ENCODE measurements around the gene MUTYH. TPM values are rescaled to one million over a fixed set of nuclear protein-coding genes. Genes with fewer than 3 reads are reported as not detected.
A peak's percentile ranks its signal among the peaks of the same experiment; 100 is the strongest.

MUTYH gene
- total RNA-seq (2021; fragmentation: NEBNext Ultra II Directional; extraction: Animal tissue kit (Norgen Biotek cat#: 25700)) (51.9 TPM in 2 replicates), polyA plus RNA-seq (2011; rRNA removed) (65.7 and 86.4 TPM in 2 replicates), polyA minus RNA-seq (2011; rRNA and poly(A)+ RNA removed) (32.8 and 32.9 TPM in 2 replicates)
- polyA plus RNA-seq (2011; cell fraction: cytosol; rRNA removed), result 86.1 TPM
- polyA plus RNA-seq (2011; cell fraction: nucleus; rRNA removed), result 179 TPM
- 35.6 to 60.4 TPM (median 53.2 TPM) in 4 replicates for polyA plus RNA-seq (2012, experiment 1 of 2)
- polyA plus RNA-seq (2012, experiment 2 of 2), result 49.5 TPM
- polyA plus RNA-seq (2013, experiment 1 of 2), result 36.0 TPM
- polyA plus RNA-seq (2013, experiment 2 of 2), result 33.4 TPM
- polyA minus RNA-seq (2011; cell fraction: cytosol; rRNA and poly(A)+ RNA removed), result 29.2 TPM
- polyA minus RNA-seq (2011; cell fraction: nucleus; rRNA and poly(A)+ RNA removed), result 45.1 TPM
- long read RNA-seq, experiment 1, partial matches to known transcripts, result 11 of 19 reads
- long read RNA-seq, experiment 1, other reads (novel, unspliced or antisense), result 6 of 19 reads
- long read RNA-seq, experiment 2, transcript MUTYH-206 (16 exons, 1,888 nt), result minor isoform, 5 of 36 reads
- long read RNA-seq, experiment 2, transcript MUTYH-202 (16 exons, 1,776 nt), result major isoform, 6 of 36 reads
- long read RNA-seq, experiment 2, partial matches to known transcripts, result 6 of 36 reads
- long read RNA-seq, experiment 2, other reads (novel, unspliced or antisense), result 16 of 36 reads

- FAIRE-seq (peak; percentile 75), DNase-seq (ENCODE audit: low read depth in 1 of 2, low spot score in 2 of 2) (peak; percentile 88 to 95)
- Histone ChIP-seq H4K8ac (ENCODE audit: extremely low read depth, insufficient read depth, low read length) (peak within 1 kb of the TSS; percentile 97; the same call in 1 of the 2 replicates), H3K9ac (replicated peaks in 1 of 4; ENCODE audit: extremely low read depth in 1 of 4, low read depth in 3 of 4, low read length in 3 of 4) (peak within 1 kb of the TSS; percentile 51 to 99 (median 93)), H2BK5ac (ENCODE audit: low read depth, low read length) (peak within 1 kb of the TSS; percentile 93), H3K23me2 (ENCODE audit: low read depth, low read length) (peaks cover 7% of the 10 kb centered on the region), H4K20me1 (replicated peaks in 1 of 2; ENCODE audit: control insufficient read depth in 1 of 2, insufficient read depth in 2 of 2, low read length in 2 of 2) (peaks cover 0 to 2% of the 10 kb centered on the region in 2 experiments), H2AFZ (ENCODE audit: low read length) (peak within 1 kb of the TSS; percentile 89; the same call in 1 of the 2 replicates), H3K79me2 (ENCODE audit: control insufficient read depth in 1 of 2, insufficient read depth in 2 of 2, low read length in 2 of 2) (peaks cover 0 to 38% of the 10 kb centered on the region in 2 experiments; a peak in 3 of 4 replicates), H3K4me3 (ENCODE audit: extremely low read depth in 1 of 4, insufficient read depth in 2 of 4, low read depth in 3 of 4, low read length in 4 of 4) (peak within 1 kb of the TSS; percentile 84 to 97 (median 92)), H3K36me3 (ENCODE audit: control insufficient read depth in 2 of 4, insufficient read depth in 4 of 4, low read length in 3 of 4) (peaks cover 15 to 40% (median 32%) of the 10 kb centered on the region in 4 experiments; a peak in 6 of 8 replicates), H3K27ac (ENCODE audit: low read depth, low read length) (peak within 1 kb of the TSS; percentile 97), H3K23ac (ENCODE audit: insufficient read length) (no peak within 1 kb of the TSS), H3K18ac (ENCODE audit: extremely low read depth, low read length) (peak within 1 kb of the TSS; percentile 98), H3K4me1 (replicated peaks in 1 of 4; ENCODE audit: control insufficient read depth in 3 of 4, insufficient read depth in 4 of 4, low read length in 3 of 4) (peaks cover 0 to 9% (median 6%) of the 10 kb centered on the region in 4 experiments; a peak in 6 of 7 replicates), H3K4ac (replicated peaks; ENCODE audit: insufficient read length, low read depth, low read length) (peak within 1 kb of the TSS; percentile 99), H2BK12ac (ENCODE audit: low read depth, low read length) (peak within 1 kb of the TSS; percentile 52; the same call in 1 of the 2 replicates), H2BK120ac (replicated peaks; ENCODE audit: low read depth, low read length) (peak within 1 kb of the TSS; percentile 18), H4K5ac (ENCODE audit: insufficient read length, low read depth, low read length) (peak within 1 kb of the TSS; percentile 97), H2BK15ac (ENCODE audit: low read length) (peak within 1 kb of the TSS; percentile 36; the same call in 1 of the 2 replicates), H3K27me3 (replicated peaks in 1 of 4; ENCODE audit: control insufficient read depth in 3 of 4, extremely low read depth in 1 of 4, insufficient read depth in 3 of 4, low read length in 3 of 4) (no peaks in the 10 kb centered on the region), H3K56ac (replicated peaks; ENCODE audit: insufficient read length, low read depth, low read length) (peak within 1 kb of the TSS; percentile 89), H3K14ac (ENCODE audit: insufficient read length) (no peak within 1 kb of the TSS), H3K9me3 (ENCODE audit: insufficient read depth in 2 of 2, low read depth in 1 of 2, low read length in 1 of 2) (no peaks in the 10 kb centered on the region), H3K79me1 (ENCODE audit: low read depth, low read length) (peaks cover 12% of the 10 kb centered on the region), H4K91ac (replicated peaks; ENCODE audit: insufficient read length, low read length) (peak within 1 kb of the TSS; percentile 79), H2AK5ac (ENCODE audit: low read depth, low read length) (peak within 1 kb of the TSS; percentile 54; the same call in 1 of the 2 replicates), H2BK20ac (ENCODE audit: low read length) (no peak within 1 kb of the TSS), H3K4me2 (ENCODE audit: insufficient read depth in 1 of 2, low read depth in 2 of 2, low read length in 2 of 2) (peak within 1 kb of the TSS; percentile 76 to 82)
- WGBS, 2 experiments (ENCODE audit: extremely low coverage in 1 of 2, insufficient coverage in 1 of 2, insufficient read length in 1 of 2, insufficient replicate concordance in 2 of 2, low coverage in 1 of 2, low lambda C conversion rate in 2 of 2, missing lambda C conversion rate in 1 of 2), result 2% methylated on average over 59 of the region's 70 CpGs; no CpG with 5 or more reads in 1 of the 2 experiments
- CTCF ChIA-PET (ENCODE audit: partially characterized antibody), result interaction anchor here (0.6 to 13.4 kb wide), 16 partner anchors 9 to 369 kb away, joined by 3 to 139 read pairs (median 5); partner anchors contain the start of gene HPDL
- POLR2A ChIA-PET (ENCODE audit: partially characterized antibody), result interaction anchor here (0.6 to 21.4 kb wide), 55 partner anchors 15 to 565 kb away, joined by 3 to 472 read pairs (median 5); partner anchors contain the start of genes AKR1A1, CCDC163, HECTD3 and HPDL
- no peak for TF ChIP-seq EZH2 (IDR thresholded peaks at IDR 0.05; ENCODE audit: low read depth, low read length, severe bottlenecking)
- 0 out of 2 replicates have a peak, but pooled peaks have one; percentile 10 for TF ChIP-seq TEAD4 (IDR thresholded peaks at IDR 0.05; ENCODE audit: low read depth, low read length)
- TF ChIP-seq CHD1 (IDR thresholded peaks at IDR 0.05; ENCODE audit: low read depth, low read length), result no peak
- 0 out of 2 replicates have a peak, but pooled peaks have one; percentile 4 for TF ChIP-seq JUND (IDR thresholded peaks at IDR 0.05; ENCODE audit: low read length)
- no peak for TF ChIP-seq ATF2 (IDR thresholded peaks at IDR 0.05; ENCODE audit: low read length)
These were observed at the start of gene MUTYH, which contains the start of gene TOE1 for GRCh38 chr1:45339789-45340558. TSS of gene MUTYH (minus strand) at chr1:45340440. CDS start at chr1:45334505, 5,935 bp downstream. TSS of gene TOE1 (plus strand) at chr1:45340170. CDS start at chr1:45340253, 83 bp downstream.
